GM19463 (cell line): ENCODE results near the gene SPACA7.
A peak's percentile ranks its signal among the peaks of the same experiment; 100 is the strongest.
"Not testable (repeated sequence)": the region's sequence is repeated elsewhere in the genome, so short reads cannot be mapped to it uniquely, and the experiment has no call there.

Experiments
- ATAC-seq: cut with Tn5 transposase; IDR thresholded peaks from one replicate; pipeline ENCODE4 v1.9.1; 2021; ENCODE audit warnings: mild to moderate bottlenecking, moderate library complexity; ENCODE audit not compliant: unreplicated experiment

Gene SPACA7

DNA sequence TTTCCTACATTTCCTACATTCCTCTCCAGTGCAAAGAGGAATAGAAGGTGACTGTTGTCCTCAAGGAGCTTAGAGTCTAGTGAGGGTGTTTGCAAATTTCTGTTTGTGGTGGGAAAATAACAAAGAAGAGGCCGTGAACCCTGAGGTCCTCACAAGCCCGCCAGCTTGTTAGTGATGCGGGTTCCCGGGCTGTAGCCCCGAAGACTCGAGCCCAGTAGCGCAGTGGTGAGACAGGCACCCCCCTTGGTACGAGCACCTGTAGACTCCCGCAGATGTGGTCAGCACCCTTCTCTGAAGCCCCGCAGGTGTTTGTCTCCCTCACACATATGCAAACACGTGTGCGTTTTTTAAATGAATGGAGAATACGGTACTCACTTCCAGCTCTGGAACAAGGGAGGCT, 26.5 kb upstream of the SPACA7 start:
- ATAC-seq: no peak

DNA sequence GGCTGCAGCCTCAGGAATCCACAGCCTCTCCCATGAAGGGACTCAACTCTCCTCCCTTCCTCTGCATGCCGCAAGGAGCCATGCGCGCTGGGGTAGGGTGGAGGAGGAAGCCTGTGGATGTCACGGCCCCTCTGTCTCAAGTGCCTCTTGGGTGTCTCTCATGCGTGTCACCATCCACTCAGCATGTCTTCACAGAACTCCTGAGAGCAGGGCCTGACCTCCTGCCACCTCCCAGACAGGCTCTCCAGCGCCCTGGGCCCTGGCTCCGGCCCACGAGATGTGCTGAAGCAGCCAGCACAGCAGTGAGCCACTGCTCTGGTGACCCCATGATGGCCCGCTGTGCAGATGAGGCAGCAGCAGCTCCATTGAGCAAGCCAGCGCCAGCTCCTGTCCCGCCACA, 25.9 kb upstream of the SPACA7 start:
- ATAC-seq: no peak

DNA sequence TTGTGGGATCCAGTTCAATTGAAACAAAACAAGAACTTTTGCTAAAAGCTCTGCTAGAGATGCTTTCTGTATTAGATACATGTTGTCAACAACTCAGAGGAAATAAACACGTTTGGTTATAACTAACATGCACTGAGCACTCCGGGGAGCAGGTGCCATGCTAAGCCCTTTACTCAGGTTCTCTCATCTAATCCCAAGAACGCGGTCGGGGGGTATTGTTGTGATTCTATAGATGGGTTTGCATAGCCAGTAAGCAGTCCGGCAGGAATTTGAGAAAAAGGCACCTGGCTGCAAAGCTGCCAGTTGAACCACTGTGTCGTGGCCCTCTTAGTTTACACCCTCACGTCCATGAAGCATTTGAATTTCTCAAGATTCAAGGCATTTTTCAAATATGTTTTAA, 24.3 kb upstream of the SPACA7 start:
- no peak for ATAC-seq

DNA sequence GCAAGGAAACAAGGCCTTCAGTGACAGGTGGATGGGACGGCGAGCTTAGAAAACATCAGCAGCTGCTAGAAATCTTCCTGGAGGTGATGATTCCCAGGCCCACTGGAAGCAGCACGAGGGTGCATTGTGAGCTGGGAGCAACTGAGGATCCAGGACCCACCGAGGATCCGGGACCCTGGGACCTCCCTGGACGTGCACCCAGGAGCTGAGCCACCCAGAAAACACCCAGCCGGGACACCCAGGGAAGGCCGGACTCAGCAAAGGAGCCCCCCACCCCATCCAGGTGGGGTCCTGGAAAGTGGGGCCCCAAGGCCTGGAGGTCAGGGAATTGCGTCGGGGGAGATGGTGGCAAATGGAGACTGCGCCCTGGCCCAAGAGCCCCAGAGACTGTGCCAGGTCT, 22.3 kb upstream of the SPACA7 start:
- no peak for ATAC-seq

DNA sequence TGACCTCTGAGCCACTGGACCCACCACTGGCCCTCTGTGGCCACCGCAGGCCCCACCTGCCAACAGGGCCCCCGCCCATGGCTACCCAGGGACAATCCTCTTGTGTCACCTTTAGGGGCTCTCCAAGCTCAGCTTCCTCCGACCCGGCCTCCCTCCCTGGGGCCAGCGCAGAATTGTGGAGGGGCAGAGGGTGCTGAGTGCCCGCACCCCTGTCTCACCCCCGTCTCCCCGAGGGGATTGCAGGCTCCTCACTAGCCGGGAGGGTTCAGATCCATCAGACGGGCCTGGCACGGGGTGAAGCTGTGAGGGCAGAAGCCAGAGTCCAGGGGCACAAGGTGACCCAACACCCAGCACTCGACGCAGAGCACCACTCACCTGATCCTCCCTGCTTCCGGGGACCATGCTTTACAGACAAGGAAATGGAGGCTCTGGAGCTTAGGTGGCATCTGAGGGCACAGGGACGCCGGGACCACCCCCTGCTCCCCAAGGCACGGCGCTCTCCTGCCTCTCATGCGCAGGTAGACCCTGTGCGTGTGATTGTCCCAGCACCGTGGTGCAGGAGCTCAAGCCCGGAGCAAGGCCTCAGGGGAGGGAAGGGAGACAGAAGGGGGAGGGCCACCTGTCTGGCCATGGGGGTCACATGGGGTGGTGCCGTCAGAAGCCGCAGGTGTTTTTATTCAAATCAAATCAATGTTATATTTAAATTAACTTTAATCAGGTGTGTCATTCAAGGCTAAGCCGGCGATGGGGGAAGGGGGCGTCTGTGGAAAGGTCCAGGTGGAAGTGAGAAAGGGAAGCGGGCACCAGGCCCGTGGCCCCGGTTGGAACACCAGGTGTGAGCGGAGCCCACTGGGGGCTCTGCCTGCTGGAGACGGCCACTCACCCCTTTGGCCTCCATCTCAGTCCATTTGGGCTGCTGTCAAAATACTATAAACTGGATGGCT, 21.6 kb upstream of the SPACA7 start:
- no peak for ATAC-seq

DNA sequence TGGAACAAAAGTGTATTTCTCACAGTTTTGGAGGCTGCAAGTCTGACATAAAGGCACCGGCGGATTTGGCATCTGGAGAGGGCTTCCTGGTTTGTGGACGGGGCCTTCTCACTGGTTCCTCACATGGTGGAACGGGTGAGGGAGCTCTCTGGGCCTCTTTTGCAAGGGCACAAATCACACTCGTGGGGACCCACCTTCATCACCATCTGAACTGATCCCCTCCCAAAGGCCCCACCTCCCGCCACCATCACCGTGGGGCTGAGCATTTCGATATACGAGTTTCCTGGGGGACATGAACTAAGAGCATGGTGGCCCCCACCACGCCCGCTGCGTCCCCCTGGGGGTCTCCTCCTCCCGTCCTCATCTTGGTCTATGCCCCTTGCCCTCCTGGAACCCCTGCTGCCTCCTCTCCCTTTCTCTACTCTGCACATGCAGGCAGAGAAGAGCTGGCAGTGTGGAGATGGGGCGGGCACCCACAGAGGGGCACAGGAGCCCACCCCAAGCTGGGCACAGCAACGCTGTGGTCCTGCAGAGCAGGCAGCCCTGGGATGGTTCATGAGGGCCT, 20.8 kb upstream of the SPACA7 start:
- no peak for ATAC-seq

DNA sequence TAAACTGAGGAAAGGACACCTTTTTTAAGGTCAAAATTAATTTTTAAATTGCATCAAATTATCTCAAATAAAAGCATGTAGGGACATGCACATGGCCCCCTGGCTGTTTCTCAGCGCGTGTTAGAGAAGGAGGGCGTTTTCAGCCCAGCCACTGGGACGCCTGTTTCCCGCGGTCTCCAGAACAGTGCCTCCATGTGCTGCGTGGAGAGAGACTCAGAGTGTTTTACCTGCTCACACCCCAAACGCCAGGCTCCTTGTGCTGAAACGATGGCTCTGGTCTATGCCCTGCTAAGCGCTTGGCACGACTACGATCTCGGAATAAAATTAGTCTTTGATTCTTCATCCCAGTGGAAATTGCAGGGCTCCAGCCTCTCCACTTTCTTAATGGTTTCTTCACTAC, 20.0 kb upstream of the SPACA7 start:
- no peak for ATAC-seq

DNA sequence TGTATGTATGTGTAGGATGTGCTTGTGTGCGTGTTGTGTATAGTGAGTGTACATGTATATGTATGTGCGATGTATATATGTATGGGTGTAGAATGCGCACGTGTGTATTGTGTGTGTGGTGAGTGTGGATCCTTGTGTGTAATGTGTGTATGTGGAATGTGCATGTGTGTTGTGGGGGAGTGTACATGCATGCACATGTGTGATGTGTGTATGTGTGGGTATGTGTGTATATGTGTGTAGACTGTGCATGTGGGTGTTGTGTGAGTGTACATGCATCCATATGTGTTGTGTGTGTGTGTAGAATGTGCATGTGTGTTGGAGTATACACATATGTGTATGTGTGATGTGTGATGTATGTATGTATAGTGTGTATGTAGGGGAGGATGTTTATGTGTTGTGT, 18.0 kb upstream of the SPACA7 start:
- no peak for ATAC-seq

DNA sequence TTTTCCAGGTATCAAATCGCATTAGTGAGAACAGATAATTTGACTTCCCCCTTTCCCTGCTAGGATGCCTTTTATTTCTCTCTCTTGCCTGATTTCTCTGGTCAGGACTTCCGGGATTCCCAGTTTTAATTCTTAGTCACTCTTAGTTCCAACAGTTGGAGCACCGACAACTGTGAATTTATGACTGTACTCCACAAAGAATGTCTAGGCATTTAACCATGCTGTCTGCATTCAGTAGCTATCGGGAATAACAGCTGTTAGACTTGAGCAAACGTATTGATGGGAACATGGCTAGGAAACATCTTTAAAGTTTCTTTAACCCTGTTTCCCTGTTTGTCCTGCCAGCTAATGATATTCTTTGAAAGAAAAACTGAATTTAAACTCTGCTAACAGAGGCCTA, 14.1 kb upstream of the SPACA7 start:
- ATAC-seq: no peak

DNA sequence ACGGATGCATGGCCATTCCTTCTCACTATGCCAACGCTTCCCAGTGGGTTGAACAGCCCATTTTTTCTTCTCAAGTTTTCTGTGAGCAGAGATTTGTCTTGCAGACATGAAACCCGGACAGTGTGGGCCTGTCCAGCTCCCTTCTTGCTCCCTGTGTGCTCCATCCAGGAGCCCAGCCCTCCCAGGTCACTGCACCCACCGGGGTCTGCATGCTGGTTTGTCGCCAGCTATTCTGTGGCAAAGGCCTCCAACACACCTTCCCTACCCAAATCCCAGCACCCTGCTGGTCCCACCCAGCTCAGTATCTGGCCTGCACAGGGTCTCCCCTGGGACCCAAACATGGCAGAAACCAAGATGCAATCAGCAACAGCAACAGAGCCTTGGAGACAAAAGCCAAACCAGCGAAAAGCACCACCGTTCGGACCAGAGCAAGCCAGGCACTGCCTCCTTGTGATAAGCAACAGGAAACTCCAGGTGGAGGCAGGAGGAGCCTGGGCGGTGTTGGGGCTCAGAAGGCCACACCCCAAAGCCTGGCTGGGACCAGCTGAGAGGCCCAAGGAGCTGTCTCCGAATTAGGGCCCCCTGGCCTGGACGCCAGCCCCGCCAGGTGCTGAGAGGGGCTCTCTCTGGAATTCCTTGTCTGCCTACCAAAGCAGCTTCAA, 12.2 kb upstream of the SPACA7 start:
- ATAC-seq: no peak

DNA sequence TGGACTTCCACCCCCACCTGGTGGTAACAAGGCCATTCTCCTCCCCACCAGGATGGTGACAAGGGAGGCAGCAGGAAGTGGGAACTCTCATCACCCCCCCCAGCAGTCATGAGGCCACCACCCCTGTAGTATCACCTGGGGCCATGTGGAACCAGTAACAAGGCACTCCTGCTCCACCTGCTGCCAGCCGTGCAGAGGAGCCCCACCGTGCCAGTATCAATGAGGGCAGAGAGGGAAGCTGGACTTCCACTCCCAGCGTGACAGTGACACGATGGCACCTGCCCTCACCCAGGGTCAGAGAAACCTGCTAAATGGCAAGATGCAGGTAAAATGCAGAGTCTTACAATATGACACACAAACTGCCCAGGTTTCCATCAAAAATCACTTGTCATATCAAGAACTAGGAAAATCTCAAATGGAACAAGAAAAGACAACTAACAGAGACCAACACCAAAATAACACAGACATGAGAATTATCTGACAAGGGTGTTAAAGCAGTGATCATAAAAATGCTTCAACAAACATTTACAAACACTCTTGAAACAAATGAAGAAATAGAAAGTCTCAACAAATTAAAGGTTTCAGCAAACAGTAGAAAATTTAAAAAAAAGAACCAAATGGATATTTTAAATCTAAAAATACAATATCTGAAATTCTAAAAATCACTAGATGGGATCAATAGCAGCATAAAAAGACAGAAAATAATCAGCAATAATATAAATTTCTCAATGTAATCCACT, 9.1 kb upstream of the SPACA7 start:
- ATAC-seq: no peak

DNA sequence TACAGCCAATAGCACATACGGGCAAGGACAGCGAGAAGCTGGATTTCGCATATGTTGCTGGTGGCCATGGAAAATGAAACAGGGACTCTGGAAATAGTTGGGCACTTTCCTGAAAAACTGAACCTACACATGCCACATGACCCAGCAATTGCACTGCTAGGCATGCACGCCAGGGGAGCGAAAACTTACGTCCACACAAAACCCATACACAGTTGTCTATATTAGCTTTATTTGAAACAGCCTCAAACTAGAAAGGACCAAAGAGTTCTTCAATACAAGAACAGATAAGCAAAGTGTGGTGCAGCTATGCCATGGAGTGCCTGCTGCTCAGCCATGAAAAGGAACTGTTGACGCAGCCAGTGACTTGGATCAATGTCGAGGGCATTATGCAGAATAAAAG, 7.3 kb upstream of the SPACA7 start:
- no peak for ATAC-seq

DNA sequence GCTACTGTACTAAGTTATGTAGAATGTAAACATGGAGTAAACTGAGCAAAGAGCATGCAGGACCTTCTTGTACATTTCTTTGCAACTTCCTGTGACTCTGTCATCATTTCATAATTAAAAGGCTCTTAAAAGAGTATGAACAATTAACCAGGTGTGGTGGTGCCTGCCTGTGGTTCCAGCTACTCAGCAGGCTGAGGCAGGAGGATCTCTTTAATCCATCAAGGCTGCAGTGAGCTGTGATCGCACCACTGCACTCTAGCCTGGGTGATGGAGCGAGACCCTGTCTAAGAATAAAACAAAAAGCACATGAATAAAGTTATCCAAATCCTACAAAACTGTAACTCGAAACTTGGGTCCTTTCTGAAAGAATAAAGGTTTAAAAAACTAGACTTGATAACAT, 5.8 kb upstream of the SPACA7 start:
- no peak for ATAC-seq

DNA sequence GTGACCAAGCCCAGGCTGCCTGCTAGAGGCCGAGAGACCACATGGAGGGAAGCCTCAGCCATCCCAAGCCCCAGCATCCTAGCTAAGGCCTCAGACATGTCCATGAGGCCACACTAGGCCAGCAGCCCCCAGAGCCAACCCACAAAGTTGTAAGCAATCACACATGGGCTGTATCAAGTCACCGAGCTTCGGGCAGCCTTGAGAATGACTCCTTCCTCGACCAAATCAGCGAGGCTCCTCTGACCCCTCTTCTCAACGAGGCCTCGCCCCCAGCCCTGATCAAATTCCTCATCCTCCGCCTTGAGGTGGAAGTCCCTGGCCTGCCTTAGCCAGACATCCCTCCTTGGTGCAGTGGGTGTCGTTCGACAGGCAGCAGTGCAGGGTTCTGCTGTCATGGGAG, 1.9 kb upstream of the SPACA7 start:
- no peak for ATAC-seq

DNA sequence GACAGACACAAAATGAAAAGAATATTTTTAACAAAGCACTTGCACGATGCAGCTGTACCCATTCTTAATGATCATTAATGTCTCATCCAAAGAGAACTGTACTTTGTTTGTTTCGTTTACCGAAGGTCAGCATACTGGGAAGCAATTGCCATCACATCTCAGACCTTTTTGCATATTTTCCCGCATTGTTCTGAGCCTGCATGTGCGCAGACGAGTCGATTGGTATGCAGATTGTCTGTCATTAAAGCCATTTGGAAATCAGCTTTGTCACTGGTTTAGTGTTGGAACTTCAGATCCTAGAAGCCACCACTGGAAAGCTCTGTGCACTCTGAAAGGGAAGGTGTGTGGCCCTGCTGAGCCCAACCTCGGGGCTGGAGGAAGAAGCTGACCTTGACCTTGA, 15.6 kb downstream of the SPACA7 start:
- no peak for ATAC-seq

DNA sequence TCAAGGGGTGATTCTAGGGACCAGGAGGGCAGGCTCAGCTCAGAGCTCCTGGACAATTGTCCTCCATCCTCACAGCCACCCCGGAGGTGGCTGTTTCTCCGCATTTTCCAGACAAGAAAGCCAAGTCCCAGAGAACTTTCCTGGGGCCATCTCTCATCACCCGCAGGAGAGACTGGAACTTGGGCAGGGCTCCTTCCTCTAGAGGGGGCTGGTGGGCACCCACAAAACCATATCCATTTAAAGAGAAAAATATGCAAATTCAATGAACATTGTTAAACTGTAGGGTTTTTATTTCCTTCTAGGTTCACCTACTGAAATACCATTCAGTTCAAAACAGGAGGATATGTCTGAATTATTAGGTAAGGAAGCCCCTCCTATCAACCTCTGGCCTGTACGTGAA, 16.6 kb downstream of the SPACA7 start:
- no peak for ATAC-seq

DNA sequence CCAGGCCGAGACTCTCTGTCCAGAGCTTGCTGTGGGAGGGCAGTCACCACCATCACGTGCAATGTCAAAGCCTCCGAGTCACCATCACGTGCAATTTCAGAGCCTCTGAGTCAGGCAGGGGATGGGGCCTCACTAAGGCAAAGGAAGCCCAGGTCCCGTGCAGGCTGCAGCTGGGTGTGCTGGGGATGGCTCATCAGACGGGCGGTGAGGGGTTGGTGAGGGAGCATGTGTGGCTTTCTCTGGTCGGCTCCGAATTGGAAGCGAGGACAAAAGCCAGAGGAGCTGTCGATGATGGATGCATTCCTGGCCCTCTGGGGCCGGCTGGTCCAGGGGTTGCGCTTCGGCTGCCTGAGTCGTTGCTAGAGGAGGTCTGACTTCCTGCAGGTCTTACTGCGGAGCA, 18.9 kb downstream of the SPACA7 start:
- ATAC-seq: not testable (repeated sequence)

DNA sequence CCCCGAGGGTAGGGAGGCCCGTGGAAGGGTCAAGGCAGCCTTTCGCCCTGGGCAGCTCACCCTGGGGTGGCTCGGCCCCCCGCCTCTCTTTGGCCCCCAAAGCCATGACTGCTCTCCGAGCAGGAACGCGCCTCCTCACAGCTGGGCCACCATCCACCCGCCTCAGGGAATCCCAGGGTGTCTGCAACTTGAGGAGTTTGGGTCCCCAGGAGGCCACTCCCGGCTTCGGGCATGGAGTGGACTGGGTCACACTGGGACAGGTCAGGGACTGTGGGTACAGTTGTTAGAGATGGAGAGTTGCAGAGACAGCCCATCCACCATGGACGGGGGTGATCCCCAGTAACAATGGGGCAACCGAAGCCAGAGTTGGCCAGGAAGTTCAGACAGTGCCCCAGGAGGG, 19.8 kb downstream of the SPACA7 start:
- ATAC-seq: not testable (repeated sequence)

DNA sequence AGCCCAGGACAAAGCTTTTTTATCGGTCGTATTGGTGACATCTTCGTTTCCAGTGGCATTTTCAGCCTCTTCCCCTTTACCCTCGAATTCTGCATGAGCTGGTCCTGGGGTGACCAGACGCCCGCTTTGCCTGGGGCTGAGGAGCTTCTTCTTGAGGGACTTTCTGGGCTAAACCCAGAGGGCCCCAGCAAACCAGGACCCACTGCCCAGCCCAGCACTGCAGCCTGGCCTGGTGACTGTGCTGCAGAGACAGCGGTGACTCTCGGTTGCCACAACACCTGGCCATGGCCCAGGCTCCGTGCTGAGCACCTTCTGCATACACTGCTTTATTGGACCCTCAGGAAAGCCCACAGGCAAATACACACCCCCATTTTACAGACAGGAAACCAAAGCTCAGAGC, 21.0 kb downstream of the SPACA7 start:
- ATAC-seq: no peak

DNA sequence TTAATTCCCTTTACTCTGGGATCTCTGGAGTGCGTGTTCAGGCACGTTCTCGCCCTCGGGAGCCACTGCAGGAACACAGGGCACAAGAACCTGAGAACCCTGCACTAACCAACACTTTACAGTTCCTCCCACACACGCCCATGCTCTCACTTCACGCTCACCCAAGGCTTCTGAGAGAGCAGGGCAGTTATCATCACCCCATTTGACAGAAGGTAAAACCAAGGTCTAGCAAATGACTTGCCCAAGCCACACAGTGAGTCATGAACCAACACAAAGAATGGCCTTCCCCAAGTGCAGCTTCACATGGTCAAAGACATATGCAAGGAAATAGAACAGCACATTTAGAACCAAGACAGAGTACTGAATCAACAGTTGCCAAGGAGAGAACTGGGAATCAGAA, 22.2 kb downstream of the SPACA7 start:
- peak; percentile 56 for ATAC-seq

DNA sequence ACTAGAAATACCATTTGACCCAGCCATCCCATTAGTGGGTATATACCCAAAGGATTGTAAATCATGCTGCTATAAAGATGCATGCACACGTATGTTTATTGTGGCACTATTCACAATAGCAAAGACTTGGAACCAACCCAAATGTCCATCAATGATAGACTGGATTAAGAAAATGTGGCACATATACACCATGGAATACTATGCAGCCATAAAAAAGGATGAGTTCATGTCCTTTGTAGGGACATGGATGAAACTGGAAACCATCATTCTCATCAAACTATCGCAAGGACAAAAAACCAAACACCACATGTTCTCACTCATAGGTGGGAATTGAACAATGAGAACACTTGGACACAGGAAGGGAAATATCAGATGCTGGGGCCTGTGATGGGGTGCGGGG, 33.7 kb downstream of the SPACA7 start:
- ATAC-seq: not testable (repeated sequence)
